Neural progenitor cell (in vitro differentiated cells): ENCODE results near the gene SUGCT. TPM values are rescaled to one million over a fixed set of nuclear protein-coding genes. Genes with fewer than 3 reads are reported as not detected.

Experiments
- DNase-seq: peaks from one replicate; pipeline ENCODE4 v3.0.0-alpha.2; 2016; ENCODE audit warnings: low spot score
- H2AFZ ChIP-seq: fragments of 200-600 bp; sonication (generic); replicated peaks from 2 replicates; pipeline ENCODE4 v1.6.1; 2016; ENCODE audit warnings: antibody characterized with exemption
- H3F3A ChIP-seq: fragments of 200-600 bp; sonication (generic); 2 replicates; pipeline ENCODE4 v1.6.1; 2016; ENCODE audit warnings: antibody characterized with exemption, low read depth
- H3K27ac ChIP-seq: fragments of 200-600 bp; sonication (generic); 2 replicates; pipeline ENCODE4 v1.5.1; 2016; ENCODE audit warnings: mild to moderate bottlenecking
- H3K27me3 ChIP-seq: fragments of 200-600 bp; sonication (generic); 2 replicates; pipeline ENCODE4 v1.6.1; 2016; ENCODE audit warnings: mild to moderate bottlenecking, moderate library complexity
- H3K36me3 ChIP-seq: fragments of 200-600 bp; sonication (generic); 2 replicates; pipeline ENCODE4 v1.5.1; 2016
- H3K4me1 ChIP-seq: fragments of 200-600 bp; sonication (generic); 2 replicates; pipeline ENCODE4 v1.6.1; 2016; ENCODE audit warnings: mixed run types
- H3K4me2 ChIP-seq: fragments of 200-600 bp; sonication (generic); 2 replicates; pipeline ENCODE4 v1.6.1; 2016
- H3K4me3 ChIP-seq: fragments of 200-600 bp; sonication (generic); 2 replicates; pipeline ENCODE4 v1.5.1; 2016
- H3K79me2 ChIP-seq: fragments of 200-600 bp; sonication (generic); 2 replicates; pipeline ENCODE4 v1.6.1; 2016; ENCODE audit warnings: low read depth
- H3K9ac ChIP-seq: fragments of 200-600 bp; sonication (generic); 2 replicates; pipeline ENCODE4 v1.6.1; 2016
- H3K9me3 ChIP-seq: fragments of 200-600 bp; sonication (generic); 2 replicates; pipeline ENCODE4 v1.5.1; 2016; ENCODE audit warnings: low read depth
- H4K20me1 ChIP-seq: fragments of 200-600 bp; sonication (generic); 2 replicates; pipeline ENCODE4 v1.6.1; 2016; ENCODE audit warnings: low read depth
- H3K27ac Mint-ChIP-seq: 3 replicates; pipeline ENCODE4 v1.8.0; 2021; ENCODE audit warnings: mixed read lengths
- H3K27me3 Mint-ChIP-seq: 2 replicates; pipeline ENCODE4 v1.8.0; 2022; ENCODE audit warnings: low read depth, mild to moderate bottlenecking, inconsistent platforms, moderate library complexity, mixed read lengths; ENCODE audit not compliant: insufficient read depth
- H3K36me3 Mint-ChIP-seq: 3 replicates; pipeline ENCODE4 v1.8.0; 2021; ENCODE audit warnings: mixed read lengths
- H3K4me1 Mint-ChIP-seq: 3 replicates; pipeline ENCODE4 v1.8.0; 2021; ENCODE audit warnings: mixed read lengths
- H3K4me3 Mint-ChIP-seq: 3 replicates; pipeline ENCODE4 v1.8.0; 2021; ENCODE audit warnings: mild to moderate bottlenecking, moderate library complexity, mixed read lengths
- H3K9me3 Mint-ChIP-seq: 3 replicates; pipeline ENCODE4 v1.8.0; 2020; ENCODE audit warnings: mixed read lengths
- CTCF ChIP-seq: fragments of 200-600 bp; sonication (generic); IDR thresholded peaks from 2 replicates; pipeline ENCODE4 v1.5.1; 2017; ENCODE audit warnings: antibody characterized with exemption, mild to moderate bottlenecking
- EZH2 ChIP-seq: fragments of 200-600 bp; sonication (generic); IDR thresholded peaks from 2 replicates; pipeline ENCODE4 v1.6.1; 2017; ENCODE audit warnings: antibody characterized with exemption, mild to moderate bottlenecking, moderate library complexity
- EZH2phosphoT487 ChIP-seq: fragments of 200-600 bp; sonication (generic); IDR thresholded peaks from 2 replicates; pipeline ENCODE4 v1.6.1; 2017; ENCODE audit warnings: antibody characterized with exemption
- total RNA-seq: library from RNA; depleted of rRNA; stranded (reverse); fragments of >200 nt; gene quantifications from 2 replicates; pipeline ENCODE4 v1.2.3, GENCODE V29; 2015; ENCODE audit warnings: low replicate concordance

The SUGCT gene
- total RNA-seq, 1 donor from 2014 or later = 10.1 TPM

GRCh38 chr7:40810274-40810673 is 675.5 kb downstream of the SUGCT start:
- no peak for DNase-seq
- no peak overlapping the region for H2AFZ ChIP-seq
- Mint-ChIP-seq H3K27ac (no peak overlapping the region), H3K9me3 (peaks cover 9% of the 10 kb centered on the region), H3K27me3 (no peaks in the 10 kb centered on the region), H3K36me3 (no peaks in the 10 kb centered on the region), H3K4me1 (no peaks in the 10 kb centered on the region), H3K4me3 (no peak overlapping the region)
- H3K27ac ChIP-seq = no peak overlapping the region
- no peak overlapping the region for H3K9ac ChIP-seq
- H3K9me3 ChIP-seq = no peaks in the 10 kb centered on the region
- H3K4me1 ChIP-seq = no peaks in the 10 kb centered on the region
- peaks cover 6% of the 10 kb centered on the region for H3K36me3 ChIP-seq
- no peak for TF ChIP-seq CTCF
- no peak for TF ChIP-seq EZH2
- TF ChIP-seq EZH2phosphoT487 = no peak
- no peaks in the 10 kb centered on the region for H3K79me2 ChIP-seq
- no peak overlapping the region for H3K4me2 ChIP-seq
- no peaks in the 10 kb centered on the region for H3F3A ChIP-seq
- H4K20me1 ChIP-seq = no peaks in the 10 kb centered on the region
- H3K27me3 ChIP-seq = no peaks in the 10 kb centered on the region
- H3K4me3 ChIP-seq = no peak overlapping the region

- no peak overlapping the region for H3K9ac ChIP-seq
- no peaks in the 10 kb centered on the region for H3K9me3 ChIP-seq
- H3K4me1 Mint-ChIP-seq = no peaks in the 10 kb centered on the region
- no peaks in the 10 kb centered on the region for H3K27me3 Mint-ChIP-seq
- no peak for TF ChIP-seq EZH2
- no peak for TF ChIP-seq CTCF
- TF ChIP-seq EZH2phosphoT487 = no peak
- no peaks in the 10 kb centered on the region for H4K20me1 ChIP-seq
- H2AFZ ChIP-seq = no peak overlapping the region
- peaks cover 9% of the 10 kb centered on the region for H3K9me3 Mint-ChIP-seq
- no peak for DNase-seq
- H3K27ac ChIP-seq = no peak overlapping the region
- no peak overlapping the region for H3K27ac Mint-ChIP-seq
- no peaks in the 10 kb centered on the region for H3F3A ChIP-seq
- peaks cover 6% of the 10 kb centered on the region for H3K36me3 ChIP-seq
- H3K27me3 ChIP-seq = no peaks in the 10 kb centered on the region
- no peaks in the 10 kb centered on the region for H3K36me3 Mint-ChIP-seq
- no peak overlapping the region for H3K4me3 Mint-ChIP-seq
- no peaks in the 10 kb centered on the region for H3K4me1 ChIP-seq
- no peak overlapping the region for H3K4me2 ChIP-seq
- no peaks in the 10 kb centered on the region for H3K79me2 ChIP-seq
- H3K4me3 ChIP-seq = no peak overlapping the region
Measured at GRCh38 chr7:40811666-40812065, 676.9 kb downstream of the SUGCT start.

- H3K36me3 Mint-ChIP-seq = no peaks in the 10 kb centered on the region
- H3K79me2 ChIP-seq = no peaks in the 10 kb centered on the region
- H3K27me3 Mint-ChIP-seq = no peaks in the 10 kb centered on the region
- H3K9me3 Mint-ChIP-seq = peaks cover 14% of the 10 kb centered on the region
- no peak overlapping the region for H3K27ac Mint-ChIP-seq
- H2AFZ ChIP-seq = no peak overlapping the region
- H3K4me3 Mint-ChIP-seq = no peak overlapping the region
- H3K27me3 ChIP-seq = no peaks in the 10 kb centered on the region
- TF ChIP-seq EZH2phosphoT487 (no peak), EZH2 (no peak), CTCF (no peak)
- H3F3A ChIP-seq = no peaks in the 10 kb centered on the region
- H3K27ac ChIP-seq = no peak overlapping the region
- no peaks in the 10 kb centered on the region for H3K9me3 ChIP-seq
- peaks cover 6% of the 10 kb centered on the region for H3K36me3 ChIP-seq
- H3K4me3 ChIP-seq = no peak overlapping the region
- H4K20me1 ChIP-seq = no peaks in the 10 kb centered on the region
- no peaks in the 10 kb centered on the region for H3K4me1 Mint-ChIP-seq
- no peak overlapping the region for H3K9ac ChIP-seq
- H3K4me1 ChIP-seq = no peaks in the 10 kb centered on the region
- H3K4me2 ChIP-seq = no peak overlapping the region
- no peak for DNase-seq
Measured at GRCh38 chr7:40815022-40815421, 680.2 kb downstream of the SUGCT start.
